Activated CD8-positive, alpha-beta T cell treated with anti-CD3 and anti-CD28 coated beads, Interleukin-2, amount 10 ng/mL, durations not matched to agents 7 days and 5 days (primary cell): ENCODE results near the gene DIS3L2. TPM values are rescaled to one million over a fixed set of nuclear protein-coding genes. Genes with fewer than 3 reads are reported as not detected.

Experiments
- ATAC-seq: fragments of 150-1000 bp; cut with Tn5 transposase; one replicate; pipeline ENCODE4 v1.10.0; 2021; ENCODE audit warnings: moderate library complexity
- CTCF ChIA-PET: fragments of 350-600 bp; sonication (Branson Sonifier 250); formaldehyde crosslinking; loops from one replicate; lab custom pipeline; 2021; ENCODE audit warnings: antibody characterized with exemption; lab: Charles Lee
- POLR2A ChIA-PET: fragments of 350-600 bp; sonication (Branson Sonifier 250); formaldehyde crosslinking; loops from one replicate; lab custom pipeline; 2021; ENCODE audit warnings: antibody characterized with exemption; lab: Charles Lee
- DNase-seq: peaks from one replicate; pipeline ENCODE4 v3.0.0-alpha.2; 2020
- H3K27ac Mint-ChIP-seq: one replicate; pipeline ENCODE4 v1.8.0; 2021; ENCODE audit warnings: mild to moderate bottlenecking, mixed read lengths
- H3K27me3 Mint-ChIP-seq: one replicate; pipeline ENCODE4 v1.8.0; 2021; ENCODE audit warnings: low read depth, mixed read lengths
- H3K36me3 Mint-ChIP-seq: one replicate; pipeline ENCODE4 v1.8.0; 2021; ENCODE audit warnings: low read depth, mixed read lengths
- H3K4me1 Mint-ChIP-seq: one replicate; pipeline ENCODE4 v1.8.0; 2021; ENCODE audit warnings: low read depth, mixed read lengths
- H3K4me3 Mint-ChIP-seq: one replicate; pipeline ENCODE4 v1.8.0; 2021; ENCODE audit warnings: mild to moderate bottlenecking, mixed read lengths
- H3K9me3 Mint-ChIP-seq: one replicate; pipeline ENCODE4 v1.8.0; 2022; ENCODE audit warnings: mixed read lengths; ENCODE audit not compliant: insufficient read depth
- total RNA-seq, 2 experiments: library from RNA; stranded (reverse); gene quantifications; one replicate each; pipeline ENCODE4 v1.2.3, GENCODE V29; 2021

DIS3L2 gene
- total RNA-seq, 2 experiments from 2014 or later = 32.2 to 36.2 TPM

- Mint-ChIP-seq H3K27ac (peak overlapping the region; percentile 14), H3K27me3 (no peaks in the 10 kb centered on the region), H3K9me3 (no peaks in the 10 kb centered on the region), H3K4me3 (no peak overlapping the region), H3K4me1 (peaks cover 20% of the 10 kb centered on the region), H3K36me3 (peaks cover 13% of the 10 kb centered on the region)
- POLR2A ChIA-PET = no interaction called here
- DNase-seq = no peak
- CTCF ChIA-PET = interaction anchor here (0.6 to 2.5 kb wide), 10 partner anchors 9 to 1349 kb away, joined by 3 to 10 read pairs (median 4); no protein-coding TSS in a partner anchor
- no peak for ATAC-seq
These were observed 278.6 kb downstream of the DIS3L2 start for GRCh38 chr2:232239951-232240681.

DNA sequence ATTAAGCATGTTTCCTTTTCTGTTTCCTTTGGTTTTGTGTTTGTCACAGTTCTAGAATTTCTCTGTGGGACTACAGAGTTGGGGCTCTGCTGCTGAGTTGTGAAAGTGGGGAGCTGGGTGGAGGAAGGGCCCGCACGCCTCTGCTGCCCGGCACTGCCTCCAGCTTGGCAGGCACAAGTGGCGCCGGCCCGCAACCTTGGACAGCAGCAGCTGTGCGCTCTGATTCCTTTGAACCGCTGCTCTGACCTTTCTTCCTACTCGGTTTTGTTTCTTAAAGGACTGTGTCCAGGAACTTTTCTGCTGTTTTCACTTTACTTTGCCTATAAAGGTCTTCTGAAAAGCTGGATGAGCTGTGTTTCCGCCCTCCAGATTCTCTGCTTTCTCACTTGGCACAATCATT is 279.4 kb downstream of the DIS3L2 start:
- no peak overlapping the region for H3K4me3 Mint-ChIP-seq
- peaks cover 13% of the 10 kb centered on the region for H3K36me3 Mint-ChIP-seq
- H3K4me1 Mint-ChIP-seq = peaks cover 20% of the 10 kb centered on the region
- DNase-seq (no peak), ATAC-seq (no peak)
- no peaks in the 10 kb centered on the region for H3K9me3 Mint-ChIP-seq
- ChIA-PET POLR2A (interaction anchor here (0.7 kb wide), 1 partner anchor 96 kb away, joined by 3 read pairs; no protein-coding TSS in a partner anchor), CTCF (interaction anchor here (0.6 to 2.5 kb wide), 8 partner anchors 8 to 1348 kb away, joined by 3 to 10 read pairs (median 4); no protein-coding TSS in a partner anchor)
- H3K27me3 Mint-ChIP-seq = no peaks in the 10 kb centered on the region
- no peak overlapping the region for H3K27ac Mint-ChIP-seq

GRCh38 chr2:232242316-232242715 is 280.8 kb downstream of the DIS3L2 start:
- Mint-ChIP-seq H3K27me3 (no peaks in the 10 kb centered on the region), H3K4me3 (no peak overlapping the region), H3K27ac (no peak overlapping the region), H3K4me1 (peaks cover 17% of the 10 kb centered on the region), H3K9me3 (no peaks in the 10 kb centered on the region), H3K36me3 (peaks cover 13% of the 10 kb centered on the region)
- POLR2A ChIA-PET = no interaction called here
- no peak for DNase-seq
- no peak for ATAC-seq
- CTCF ChIA-PET = interaction anchor here (1.8 to 2.5 kb wide), 2 partner anchors 11 to 84 kb away, joined by 3 to 10 read pairs; no protein-coding TSS in a partner anchor

DNA sequence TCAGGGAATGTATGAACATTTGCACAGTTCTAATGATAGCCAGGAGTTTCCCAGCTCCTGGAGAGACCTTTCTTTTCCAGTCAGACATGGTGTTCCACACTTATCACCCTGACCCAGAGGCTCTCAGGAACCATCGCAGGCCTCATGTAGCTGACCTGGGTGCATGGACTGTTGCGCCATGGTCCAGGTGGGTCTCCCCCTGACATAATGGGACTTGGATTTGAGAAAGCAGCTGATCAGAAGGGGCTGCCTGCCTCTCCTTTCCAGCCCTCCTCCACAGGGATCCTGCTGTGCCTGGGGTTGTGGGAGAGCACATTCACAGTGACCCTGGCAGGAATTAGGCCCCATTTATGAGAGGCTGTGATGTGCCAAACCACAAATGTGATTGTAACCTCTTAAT is 283.6 kb downstream of the DIS3L2 start:
- peaks cover 4% of the 10 kb centered on the region for H3K36me3 Mint-ChIP-seq
- peaks cover under 1% of the 10 kb centered on the region for H3K4me1 Mint-ChIP-seq
- no peak overlapping the region for H3K27ac Mint-ChIP-seq
- DNase-seq = no peak
- POLR2A ChIA-PET = no interaction called here
- ATAC-seq = no peak
- no peaks in the 10 kb centered on the region for H3K27me3 Mint-ChIP-seq
- CTCF ChIA-PET = no interaction called here
- H3K4me3 Mint-ChIP-seq = no peak overlapping the region
- H3K9me3 Mint-ChIP-seq = no peaks in the 10 kb centered on the region

- ATAC-seq (no peak), DNase-seq (no peak)
- Mint-ChIP-seq H3K27ac (no peak overlapping the region), H3K4me3 (no peak overlapping the region), H3K4me1 (no peaks in the 10 kb centered on the region), H3K9me3 (no peaks in the 10 kb centered on the region), H3K36me3 (peaks cover 4% of the 10 kb centered on the region), H3K27me3 (no peaks in the 10 kb centered on the region)
- ChIA-PET POLR2A (no interaction called here), CTCF (no interaction called here)
These were observed 284.7 kb downstream of the DIS3L2 start for GRCh38 chr2:232246245-232246644.

DNA sequence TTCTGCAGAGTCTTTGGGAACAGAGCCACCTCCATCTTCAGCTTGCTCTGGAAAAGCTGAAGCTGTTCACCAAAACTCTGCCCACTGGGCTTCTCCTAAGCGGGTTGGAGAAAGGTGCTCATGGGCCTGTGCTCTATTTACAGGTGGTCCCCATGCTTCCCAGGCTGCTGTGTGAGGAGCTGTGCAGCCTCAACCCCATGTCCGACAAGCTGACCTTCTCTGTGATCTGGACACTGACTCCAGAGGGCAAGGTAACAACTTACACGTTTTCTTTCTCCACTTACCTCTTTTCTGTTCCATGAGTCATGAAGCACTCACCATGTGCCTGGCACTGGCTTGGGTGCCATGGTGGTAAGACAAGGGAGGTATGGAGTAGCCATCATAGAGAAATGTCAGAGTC is 287.6 kb downstream of the DIS3L2 start:
- ChIA-PET POLR2A (no interaction called here), CTCF (interaction anchor here (0.7 to 1.0 kb wide), 2 partner anchors 9 to 324 kb away, joined by 3 read pairs; no protein-coding TSS in a partner anchor)
- Mint-ChIP-seq H3K9me3 (no peaks in the 10 kb centered on the region), H3K4me3 (no peak overlapping the region), H3K36me3 (peaks cover 4% of the 10 kb centered on the region), H3K27me3 (no peaks in the 10 kb centered on the region), H3K27ac (no peak overlapping the region), H3K4me1 (no peaks in the 10 kb centered on the region)
- no peak for DNase-seq
- ATAC-seq = no peak

GRCh38 chr2:232250246-232251175 is 289.0 kb downstream of the DIS3L2 start:
- CTCF ChIA-PET = interaction anchor here (0.8 kb wide), 1 partner anchor 60 kb away, joined by 3 read pairs; no protein-coding TSS in a partner anchor
- Mint-ChIP-seq H3K36me3 (peaks cover 4% of the 10 kb centered on the region), H3K27me3 (no peaks in the 10 kb centered on the region), H3K27ac (no peak overlapping the region), H3K4me1 (no peaks in the 10 kb centered on the region), H3K9me3 (no peaks in the 10 kb centered on the region), H3K4me3 (no peak overlapping the region)
- no peak for DNase-seq
- ATAC-seq = no peak
- POLR2A ChIA-PET = interaction anchor here (0.7 kb wide), 1 partner anchor 328 kb away, joined by 3 read pairs; no protein-coding TSS in a partner anchor

GRCh38 chr2:232255033-232255432 is 293.5 kb downstream of the DIS3L2 start:
- ChIA-PET POLR2A (no interaction called here), CTCF (interaction anchor here (1.2 to 1.5 kb wide), 2 partner anchors 26 to 38 kb away, joined by 4 to 6 read pairs; no protein-coding TSS in a partner anchor)
- no peak overlapping the region for H3K27ac Mint-ChIP-seq

DNA sequence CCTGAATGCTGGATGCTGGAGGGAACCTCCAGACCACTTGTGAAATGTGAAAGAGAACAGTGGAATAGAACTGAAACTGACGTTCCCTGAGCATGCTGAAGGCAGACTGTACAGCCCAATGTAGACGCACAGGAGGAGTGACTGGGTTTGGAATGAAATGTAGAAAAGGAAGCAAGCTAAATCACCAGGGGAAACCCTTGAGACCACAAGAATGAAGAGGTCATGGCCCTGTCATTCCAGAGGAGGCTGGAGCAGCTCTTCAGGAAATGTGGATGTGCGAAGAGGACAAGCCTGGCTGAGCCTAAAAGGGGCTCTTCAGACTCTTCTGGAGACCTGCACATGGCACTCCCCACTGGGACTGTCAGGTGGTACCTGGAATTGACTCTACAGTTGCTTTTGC is 298.6 kb downstream of the DIS3L2 start:
- H3K27ac Mint-ChIP-seq = no peak overlapping the region
- POLR2A ChIA-PET = no interaction called here
- H3K4me3 Mint-ChIP-seq = no peak overlapping the region
- CTCF ChIA-PET = no interaction called here
- peaks cover 14% of the 10 kb centered on the region for H3K36me3 Mint-ChIP-seq
- H3K9me3 Mint-ChIP-seq = no peaks in the 10 kb centered on the region
- no peak for ATAC-seq
- no peaks in the 10 kb centered on the region for H3K27me3 Mint-ChIP-seq
- H3K4me1 Mint-ChIP-seq = no peaks in the 10 kb centered on the region
- no peak for DNase-seq

More at GRCh38 chr2:232255033-232255432, 293.5 kb downstream of the DIS3L2 start:
- Mint-ChIP-seq H3K36me3 (peaks cover 2% of the 10 kb centered on the region), H3K27me3 (no peaks in the 10 kb centered on the region), H3K4me1 (no peaks in the 10 kb centered on the region), H3K4me3 (no peak overlapping the region), H3K9me3 (no peaks in the 10 kb centered on the region)
- DNase-seq (no peak), ATAC-seq (no peak)

DNA sequence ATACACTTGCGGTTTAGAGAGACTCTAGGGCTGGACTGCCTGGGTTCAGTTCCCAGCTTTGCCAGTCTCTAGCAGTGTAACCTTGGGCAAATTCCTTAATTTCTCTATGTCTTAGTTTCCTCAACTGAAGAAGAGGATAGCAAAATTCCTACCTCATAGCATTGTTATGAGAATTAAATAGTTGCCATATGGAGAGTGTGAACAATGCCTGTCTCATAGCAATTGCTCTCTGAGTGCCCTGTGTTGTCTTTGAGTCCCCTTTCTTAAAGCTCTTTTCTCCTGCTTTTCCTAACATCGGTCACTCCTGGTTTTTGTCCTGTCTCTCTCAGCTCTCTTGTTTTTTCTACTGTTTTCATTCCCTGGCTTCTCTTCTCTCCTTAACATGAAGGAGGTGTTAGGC is 300.3 kb downstream of the DIS3L2 start:
- H3K4me1 Mint-ChIP-seq = no peaks in the 10 kb centered on the region
- H3K4me3 Mint-ChIP-seq = no peak overlapping the region
- ATAC-seq (no peak), DNase-seq (no peak)
- POLR2A ChIA-PET = no interaction called here
- peaks cover 14% of the 10 kb centered on the region for H3K36me3 Mint-ChIP-seq
- H3K27ac Mint-ChIP-seq = no peak overlapping the region
- CTCF ChIA-PET = interaction anchor here (0.9 to 1.3 kb wide), 3 partner anchors 30 to 148 kb away, joined by 3 read pairs; no protein-coding TSS in a partner anchor
- no peaks in the 10 kb centered on the region for H3K27me3 Mint-ChIP-seq
- no peaks in the 10 kb centered on the region for H3K9me3 Mint-ChIP-seq

DNA sequence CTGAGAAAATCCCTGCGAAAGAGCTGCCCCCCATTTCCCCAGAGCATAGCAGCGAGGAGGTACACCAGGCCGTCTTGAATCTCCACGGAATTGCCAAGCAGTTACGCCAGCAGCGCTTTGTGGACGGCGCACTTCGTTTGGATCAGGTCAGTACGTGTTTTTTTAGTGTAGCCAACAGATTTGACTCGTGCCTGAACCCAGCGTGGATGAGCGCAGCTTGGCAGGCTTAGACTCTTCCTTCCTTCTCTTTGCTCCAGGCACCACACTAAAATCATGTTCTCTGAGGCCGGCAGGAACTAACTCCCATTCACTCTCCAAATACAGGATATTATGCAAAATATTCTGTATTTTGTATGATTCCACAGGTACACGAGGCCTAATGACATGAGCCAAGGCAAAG is 301.8 kb downstream of the DIS3L2 start:
- no peak for DNase-seq
- no peak overlapping the region for H3K27ac Mint-ChIP-seq
- no peak overlapping the region for H3K4me3 Mint-ChIP-seq
- H3K9me3 Mint-ChIP-seq = no peaks in the 10 kb centered on the region
- CTCF ChIA-PET = no interaction called here
- peaks cover 14% of the 10 kb centered on the region for H3K36me3 Mint-ChIP-seq
- no peaks in the 10 kb centered on the region for H3K4me1 Mint-ChIP-seq
- H3K27me3 Mint-ChIP-seq = no peaks in the 10 kb centered on the region
- POLR2A ChIA-PET = no interaction called here
- ATAC-seq = no peak
